ENCODE data around the gene FAM78A. TPM values are rescaled to one million over a fixed set of nuclear protein-coding genes. Genes with fewer than 3 reads are reported as not detected.

FAM78A gene
- total RNA-seq = under 0.01 and 0.30 TPM in 2 replicates

DNA sequence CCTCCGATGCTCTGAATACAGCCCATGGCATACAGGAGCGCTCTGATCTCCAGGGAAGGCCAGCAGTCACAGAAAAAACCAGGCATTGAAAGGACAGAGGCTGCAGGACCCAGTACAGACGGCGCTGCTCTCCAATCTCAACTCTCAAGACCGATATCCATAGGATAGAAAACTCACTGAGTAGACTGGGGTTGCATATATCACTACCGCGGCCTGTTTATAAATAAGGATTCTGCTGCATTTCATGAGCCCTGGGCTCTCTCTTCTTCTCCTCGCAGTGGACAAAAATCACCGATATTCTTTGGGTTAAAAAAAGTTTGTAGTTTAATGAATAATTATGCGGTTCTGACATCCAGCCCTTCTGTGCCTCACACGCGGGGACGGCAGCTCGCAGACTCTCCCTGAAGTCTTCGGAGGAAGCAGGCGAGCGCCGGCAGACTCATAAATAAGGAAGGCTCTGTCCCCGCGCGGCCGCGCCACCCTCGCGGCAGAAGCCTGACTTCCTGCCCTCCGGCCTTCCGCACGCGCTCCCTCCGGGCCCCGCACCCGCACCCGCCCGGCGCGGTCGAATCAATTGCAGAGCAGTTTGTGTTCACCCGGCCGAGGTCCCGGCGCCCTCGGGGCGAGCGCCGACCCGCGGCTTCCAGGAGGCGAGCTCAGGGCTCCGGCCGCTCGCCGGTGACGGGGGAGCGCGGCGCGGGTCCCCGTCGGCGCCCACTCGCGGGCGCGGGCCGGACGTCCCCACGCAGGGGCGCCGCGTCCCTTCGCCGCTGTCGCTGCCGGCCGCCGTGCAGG is at the start of gene FAM78A:
Gene FAM78A (minus strand): TSS at position 417 of the 795 bp plus-strand sequence. CDS start 331 bp downstream, at position 86.

DNA sequence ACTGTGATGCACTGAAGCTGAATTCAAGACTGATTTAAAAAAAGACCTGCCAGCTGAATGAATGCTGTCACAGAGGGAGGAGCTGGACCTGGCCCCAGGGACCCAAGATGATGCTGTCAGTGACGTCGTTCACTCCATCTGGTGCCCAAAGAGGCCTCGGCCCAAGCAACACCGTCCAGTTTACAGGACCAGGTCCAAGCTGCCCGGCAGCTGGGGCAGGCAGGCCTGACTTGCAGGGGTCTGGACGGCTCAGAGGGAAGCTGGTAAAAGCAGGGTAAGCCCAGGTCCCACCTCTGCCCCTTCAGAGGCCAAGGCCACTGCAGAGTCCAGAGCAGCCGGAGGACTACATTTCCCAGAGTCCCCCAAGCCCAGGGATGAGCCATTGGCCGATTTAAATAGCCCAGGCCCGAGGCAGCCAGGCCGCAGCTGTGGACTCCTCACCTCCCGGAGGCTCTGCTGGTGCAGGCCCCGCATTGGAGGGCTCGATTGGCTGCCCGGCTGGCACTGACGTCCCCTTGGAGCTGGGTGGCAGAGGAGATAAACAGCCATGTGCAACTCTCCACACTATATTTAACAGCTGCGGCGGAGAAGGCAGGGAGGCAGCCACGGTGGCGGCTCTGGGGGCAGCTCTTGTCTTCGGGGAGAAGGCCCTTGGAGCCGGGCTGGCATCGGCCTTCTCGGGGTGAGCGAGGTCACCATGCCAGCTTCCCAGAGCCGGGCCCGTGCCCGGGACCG is 13.2 kb upstream of the FAM78A start, which contains the start of gene PLPP7:
Gene PLPP7 (plus strand): TSS at position 423 of the 735 bp plus-strand sequence. CDS start 275 bp downstream, at position 698.

Other genes with a start within 250 kb of the FAM78A start
- gene AIF1L, start 180.0 kb downstream of the FAM78A start, total RNA-seq = under 0.01 and 0.30 TPM in 2 replicates
- gene NUP214, start 150.9 kb downstream of the FAM78A start, total RNA-seq = 19.3 and 21.1 TPM in 2 replicates
- gene PLPP7, start 13.2 kb upstream of the FAM78A start, total RNA-seq = 3.7 TPM in 2 replicates
- gene PRRC2B, start 117.6 kb upstream of the FAM78A start, total RNA-seq = 57.8 and 66.2 TPM in 2 replicates
- 16.1 and 23.2 TPM in 2 replicates for gene POMT1, start 226.4 kb upstream of the FAM78A start, total RNA-seq

All from bronchus fibroblast of lung (primary cell).